Vagina (tissue), 2 donors: ENCODE data around the gene TUBB3.

Experiments used
- POLR2A ChIP-seq, 2 donors: fragments of 450-650 bp; IDR thresholded peaks; one replicate each; pipeline ENCODE4 v1.6.1; 2017; ENCODE audit warnings: antibody characterized with exemption in 2 of 2, mild to moderate bottlenecking in 2 of 2, moderate library complexity in 2 of 2
- TF ChIP-seq, protein P1 (sequence below), 3 experiments: fragments of 450-650 bp in 2 of 3; fragments of 200-600 bp in 1 of 3; sonication (generic) in 1 of 3; IDR thresholded peaks; one replicate each; pipeline ENCODE4 v1.5.1; 2017 to 2019; ENCODE audit warnings: antibody characterized with exemption in 3 of 3, mild to moderate bottlenecking in 2 of 3, moderate library complexity in 2 of 3

GRCh38 chr16:89953671-89954406 lies 30.7 kb downstream of the TUBB3 start:
- TF ChIP-seq POLR2A (IDR thresholded peaks at IDR 0.05) = no peak
- TF ChIP-seq, protein P1, sequence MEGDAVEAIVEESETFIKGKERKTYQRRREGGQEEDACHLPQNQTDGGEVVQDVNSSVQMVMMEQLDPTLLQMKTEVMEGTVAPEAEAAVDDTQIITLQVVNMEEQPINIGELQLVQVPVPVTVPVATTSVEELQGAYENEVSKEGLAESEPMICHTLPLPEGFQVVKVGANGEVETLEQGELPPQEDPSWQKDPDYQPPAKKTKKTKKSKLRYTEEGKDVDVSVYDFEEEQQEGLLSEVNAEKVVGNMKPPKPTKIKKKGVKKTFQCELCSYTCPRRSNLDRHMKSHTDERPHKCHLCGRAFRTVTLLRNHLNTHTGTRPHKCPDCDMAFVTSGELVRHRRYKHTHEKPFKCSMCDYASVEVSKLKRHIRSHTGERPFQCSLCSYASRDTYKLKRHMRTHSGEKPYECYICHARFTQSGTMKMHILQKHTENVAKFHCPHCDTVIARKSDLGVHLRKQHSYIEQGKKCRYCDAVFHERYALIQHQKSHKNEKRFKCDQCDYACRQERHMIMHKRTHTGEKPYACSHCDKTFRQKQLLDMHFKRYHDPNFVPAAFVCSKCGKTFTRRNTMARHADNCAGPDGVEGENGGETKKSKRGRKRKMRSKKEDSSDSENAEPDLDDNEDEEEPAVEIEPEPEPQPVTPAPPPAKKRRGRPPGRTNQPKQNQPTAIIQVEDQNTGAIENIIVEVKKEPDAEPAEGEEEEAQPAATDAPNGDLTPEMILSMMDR (IDR thresholded peaks at IDR 0.05) = no peak
